HepG2 (cell line): ENCODE results near the gene GSKIP. TPM values are rescaled to one million over a fixed set of nuclear protein-coding genes. Genes with fewer than 3 reads are reported as not detected.

Experiments used
- ATAC-seq: fragments of 200-7000 bp; cut with Tn5 transposase; 3 replicates; pipeline ENCODE4 v1.9.1; 2020; ENCODE audit warnings: mild to moderate bottlenecking, moderate library complexity
- BruUV-seq: library from RNA; stranded (reverse); fragments of 400-500 nt; replicated peaks from 2 replicates; lab custom pipeline; 2021; lab: Mats Ljungman, UMichigan
- CTCF ChIA-PET: fragments of 300-600 bp; formaldehyde crosslinking; extraction: SDS; loops from one replicate; lab custom pipeline; 2021; ENCODE audit warnings: low total read pairs, inconsistent platforms, low intra/inter-chr PET ratio; lab: Yijun Ruan, JAX
- POLR2A ChIA-PET: fragments of 350-600 bp; sonication (Branson Sonifier 250); formaldehyde crosslinking; loops from one replicate; lab custom pipeline; 2020; ENCODE audit warnings: antibody characterized with exemption, inconsistent platforms; lab: Yijun Ruan, JAX
- DNase-seq: peaks from one replicate; pipeline ENCODE4 v3.0.0-alpha.2; 2015; ENCODE audit warnings: low spot score
- FAIRE-seq: peaks from 3 replicates; lab custom pipeline; 2011; peaks lifted over from hg19 to GRCh38; lab: Jason Lieb, UNC
- H2AFZ ChIP-seq: one replicate; pipeline ENCODE4 v1.6.1; 2011; ENCODE audit warnings: low read length, inconsistent platforms
- H3K27ac ChIP-seq: fragments of 300-600 bp; 3 replicates; pipeline ENCODE4 v1.8.0; 2011; ENCODE audit warnings: mixed run types, mild to moderate bottlenecking, mixed read lengths, low read length, inconsistent platforms; ENCODE audit not compliant: insufficient read depth; ENCODE audit errors: extremely low read length
- H3K27me3 ChIP-seq, 2 experiments: fragments of 200-600 bp in 1 of 2; 2 replicates in 1 of 2; 3 replicates in 1 of 2; pipeline versions ENCODE4 v1.6.0 to v1.8.0; 2011; ENCODE audit warnings: low read length in 2 of 2, mild to moderate bottlenecking in 2 of 2, moderate library complexity in 2 of 2, inconsistent platforms in 1 of 2; ENCODE audit not compliant: insufficient read depth in 2 of 2, control insufficient read depth in 1 of 2
- H3K36me3 ChIP-seq, 2 experiments: fragments of 200-600 bp in 1 of 2; replicated peaks in 1 of 2; 2 replicates in 1 of 2; 3 replicates in 1 of 2; pipeline versions ENCODE4 v1.5.1 to v1.8.0; 2011; ENCODE audit warnings: low read length in 2 of 2, inconsistent platforms in 1 of 2; ENCODE audit not compliant: insufficient read depth in 2 of 2, control insufficient read depth in 1 of 2
- H3K4me1 ChIP-seq: 2 replicates; pipeline ENCODE4 v1.5.1; 2012; ENCODE audit warnings: low read length, inconsistent platforms; ENCODE audit not compliant: insufficient read depth
- H3K4me2 ChIP-seq: 2 replicates; pipeline ENCODE4 v1.6.0; 2011; ENCODE audit warnings: low read depth, low read length, inconsistent platforms
- H3K4me3 ChIP-seq, 3 experiments: fragments of 200-600 bp in 1 of 3; sonication (generic), shearing (Covaris generic) in 1 of 3; replicated peaks in 1 of 3; 2 replicates each; pipeline ENCODE4 v1.5.1; 2011 to 2016; ENCODE audit warnings: low read length in 3 of 3, inconsistent platforms in 2 of 3, low read depth in 2 of 3, mild to moderate bottlenecking in 2 of 3, control low read depth in 1 of 3, mixed read lengths in 1 of 3; ENCODE audit not compliant: insufficient read depth in 1 of 3
- H3K79me2 ChIP-seq: one replicate; pipeline ENCODE4 v1.6.1; 2011; ENCODE audit warnings: low read length, inconsistent platforms; ENCODE audit not compliant: insufficient read depth
- H3K9ac ChIP-seq: 2 replicates; pipeline ENCODE4 v1.6.0; 2011; ENCODE audit warnings: mild to moderate bottlenecking, low read depth, low read length, inconsistent platforms; ENCODE audit not compliant: insufficient read depth
- H3K9me3 ChIP-seq: 2 replicates; pipeline ENCODE4 v1.5.1; 2012; ENCODE audit warnings: mild to moderate bottlenecking, low read length
- H4K20me1 ChIP-seq: 2 replicates; pipeline ENCODE4 v1.6.0; 2011; ENCODE audit warnings: inconsistent platforms, mild to moderate bottlenecking, low read length, moderate library complexity; ENCODE audit not compliant: insufficient read depth
- ATF7 ChIP-seq, 2 experiments: fragments of 450-650 bp in 1 of 2; sonication (generic) in 1 of 2; formaldehyde crosslinking in 1 of 2; IDR thresholded peaks; 2 replicates each; pipeline versions ENCODE4 v1.4.0 to v1.6.1; 2016 to 2020; ENCODE audit warnings: antibody characterized with exemption in 1 of 2, mild to moderate bottlenecking in 1 of 2, missing genetic modification reagents in 1 of 2
- FOSL1 ChIP-seq: sonication (generic); formaldehyde crosslinking; IDR thresholded peaks from 2 replicates; pipeline ENCODE4 v1.9.0; 2021; ENCODE audit warnings: missing genetic modification reagents, borderline replicate concordance
- KLF13 ChIP-seq: sonication (generic); formaldehyde crosslinking; IDR thresholded peaks from 2 replicates; pipeline ENCODE4 v1.4.0; 2020; ENCODE audit warnings: mild to moderate bottlenecking, missing genetic modification reagents
- MTA1 ChIP-seq: sonication (generic); formaldehyde crosslinking; IDR thresholded peaks from 2 replicates; pipeline ENCODE4 v1.4.0; 2020; ENCODE audit warnings: missing genetic modification reagents, mild to moderate bottlenecking, borderline replicate concordance
- ZFP1 ChIP-seq: IDR thresholded peaks from 2 replicates; pipeline ENCODE4 v1.6.1; 2016
- ZNF563 ChIP-seq: sonication (generic); formaldehyde crosslinking; IDR thresholded peaks from 2 replicates; pipeline ENCODE4 v1.8.0; 2022; ENCODE audit warnings: mild to moderate bottlenecking, moderate library complexity, missing genetic modification reagents
- WGBS: methylation state at CpG from one replicate; pipeline ENCODE4 v1.1.6; 2017; ENCODE audit warnings: low lambda C conversion rate; 5-methylcytosine and 5-hydroxymethylcytosine counted together
- in situ Hi-C: cut with HindIII; loops from 2 replicates; pipeline ENCODE4 v1.10.0; 2017; ENCODE audit warnings: low pct_unique_long_range_greater_than_20kb; ENCODE audit not compliant: extremely low pct_ligation_motif_present
- intact Hi-C: fragments of 100-400 bp; cut with micrococcal nuclease; formaldehyde crosslinking; loops from one replicate; pipeline ENCODE4 v1.10.0; 2022; ENCODE audit not compliant: unreplicated experiment
- polyA plus RNA-seq, 8 experiments: library from polyadenylated mRNA; depleted of rRNA in 3 of 8; stranded (reverse) in 7 of 8; unstranded in 1 of 8; fragments of >200 nt; fragmentation: Illumina TruSeq in 4 of 8; extraction: Trizol in 4 of 8; gene quantifications; 2 replicates each; pipeline versions ENCODE4 v1.2.1 to v1.2.3, GENCODE V29; 2011 to 2016; ENCODE audit warnings: low read depth in 4 of 8, missing spikeins in 1 of 8, mixed read lengths in 1 of 8; ENCODE audit not compliant: insufficient read depth in 1 of 8
- total RNA-seq, 5 experiments: library from RNA; depleted of rRNA; stranded (reverse); fragments of >200 nt; fragmentation: Illumina TruSeq; extraction: Trizol; gene quantifications; 2 replicates each; pipeline ENCODE4 v1.2.3, GENCODE V29; 2016; ENCODE audit warnings: low read depth in 1 of 5
- TF ChIP-seq, protein P1 (sequence below): sonication (generic); formaldehyde crosslinking; IDR thresholded peaks from 2 replicates; pipeline ENCODE4 v1.4.0; 2020; ENCODE audit warnings: missing genetic modification reagents, borderline replicate concordance

GSKIP gene
- total and polyA plus RNA-seq, 2 of the 13 experiments (the other 11 are each of a cell fraction or from before 2014, with no cell fraction given) = 12.5 to 27.3 TPM

DNA sequence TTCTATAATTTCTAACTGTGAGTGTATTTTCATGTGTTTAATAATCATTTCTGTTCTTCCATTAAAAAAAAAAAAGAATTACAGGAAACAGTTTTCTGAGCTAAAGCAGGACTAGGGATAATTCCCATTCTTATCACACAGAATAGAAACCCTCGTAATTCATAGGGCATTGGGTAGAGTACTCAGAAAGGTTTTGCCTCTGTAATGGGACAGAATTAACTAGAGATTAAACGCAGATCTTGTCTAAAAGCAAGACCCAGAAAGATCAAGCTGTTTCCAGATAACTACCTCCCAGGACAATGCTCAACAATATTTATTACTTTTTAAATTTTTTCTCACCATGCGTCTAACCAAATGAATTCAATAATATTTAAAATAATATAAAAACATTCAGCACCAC, 10.2 kb downstream of the GSKIP start:
- ChIA-PET POLR2A (no interaction called here), CTCF (no interaction called here)
- 96% methylated on average over 3 of the region's 3 CpGs for WGBS
- no peak for FAIRE-seq
- intact Hi-C loops (no loop called here), in situ Hi-C loops (no loop called here)
- Histone ChIP-seq H3K27me3 (no peaks in the 10 kb centered on the region), H3K27ac (no peak overlapping the region), H3K9ac (no peak overlapping the region), H3K4me1 (no peaks in the 10 kb centered on the region), H3K79me2 (peaks cover 13% of the 10 kb centered on the region), H3K36me3 (no peaks in the 10 kb centered on the region), H4K20me1 (no peaks in the 10 kb centered on the region), H3K4me2 (no peak overlapping the region)
- BruUV-seq = no TSS peak
- no peak for DNase-seq
- no peak for ATAC-seq
- no peak for TF ChIP-seq FOSL1 (CRISPR knock-in tag)
- TF ChIP-seq, all 625 proteins: peak for 0
- Histone ChIP-seq H2AFZ (no peak overlapping the region), H3K4me3 (no peak overlapping the region), H3K9me3 (no peaks in the 10 kb centered on the region)

GRCh38 chr14:96376093-96376492, 12.8 kb downstream of the GSKIP start:
- no peaks in the 10 kb centered on the region for H3K9me3 ChIP-seq
- no peak for FAIRE-seq
- H3K4me2 ChIP-seq = no peak overlapping the region
- no peak for DNase-seq
- no peak for ATAC-seq
- BruUV-seq = no TSS peak
- no peaks in the 10 kb centered on the region for H3K27me3 ChIP-seq
- intact Hi-C loops (no loop called here), in situ Hi-C loops (no loop called here)
- no peak overlapping the region for H3K27ac ChIP-seq
- no peak overlapping the region for H3K9ac ChIP-seq
- H2AFZ ChIP-seq = no peak overlapping the region
- no peak for TF ChIP-seq KLF13 (CRISPR knock-in tag)
- TF ChIP-seq, protein P1, sequence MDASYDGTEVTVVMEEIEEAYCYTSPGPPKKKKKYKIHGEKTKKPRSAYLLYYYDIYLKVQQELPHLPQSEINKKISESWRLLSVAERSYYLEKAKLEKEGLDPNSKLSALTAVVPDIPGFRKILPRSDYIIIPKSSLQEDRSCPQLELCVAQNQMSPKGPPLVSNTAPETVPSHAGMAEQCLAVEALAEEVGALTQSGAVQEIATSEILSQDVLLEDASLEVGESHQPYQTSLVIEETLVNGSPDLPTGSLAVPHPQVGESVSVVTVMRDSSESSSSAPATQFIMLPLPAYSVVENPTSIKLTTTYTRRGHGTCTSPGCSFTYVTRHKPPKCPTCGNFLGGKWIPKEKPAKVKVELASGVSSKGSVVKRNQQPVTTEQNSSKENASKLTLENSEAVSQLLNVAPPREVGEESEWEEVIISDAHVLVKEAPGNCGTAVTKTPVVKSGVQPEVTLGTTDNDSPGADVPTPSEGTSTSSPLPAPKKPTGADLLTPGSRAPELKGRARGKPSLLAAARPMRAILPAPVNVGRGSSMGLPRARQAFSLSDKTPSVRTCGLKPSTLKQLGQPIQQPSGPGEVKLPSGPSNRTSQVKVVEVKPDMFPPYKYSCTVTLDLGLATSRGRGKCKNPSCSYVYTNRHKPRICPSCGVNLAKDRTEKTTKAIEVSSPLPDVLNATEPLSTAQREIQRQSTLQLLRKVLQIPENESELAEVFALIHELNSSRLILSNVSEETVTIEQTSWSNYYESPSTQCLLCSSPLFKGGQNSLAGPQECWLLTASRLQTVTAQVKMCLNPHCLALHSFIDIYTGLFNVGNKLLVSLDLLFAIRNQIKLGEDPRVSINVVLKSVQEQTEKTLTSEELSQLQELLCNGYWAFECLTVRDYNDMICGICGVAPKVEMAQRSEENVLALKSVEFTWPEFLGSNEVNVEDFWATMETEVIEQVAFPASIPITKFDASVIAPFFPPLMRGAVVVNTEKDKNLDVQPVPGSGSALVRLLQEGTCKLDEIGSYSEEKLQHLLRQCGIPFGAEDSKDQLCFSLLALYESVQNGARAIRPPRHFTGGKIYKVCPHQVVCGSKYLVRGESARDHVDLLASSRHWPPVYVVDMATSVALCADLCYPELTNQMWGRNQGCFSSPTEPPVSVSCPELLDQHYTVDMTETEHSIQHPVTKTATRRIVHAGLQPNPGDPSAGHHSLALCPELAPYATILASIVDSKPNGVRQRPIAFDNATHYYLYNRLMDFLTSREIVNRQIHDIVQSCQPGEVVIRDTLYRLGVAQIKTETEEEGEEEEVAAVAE (CRISPR knock-in tag) = no peak
- TF ChIP-seq MTA1 (CRISPR knock-in tag) = no peak
- TF ChIP-seq ZNF563 = no peak
- TF ChIP-seq ATF7 (IDR thresholded peaks at IDR 0.05) = 0 out of 2 replicates have a peak, but pooled peaks have one; percentile 27
- TF ChIP-seq ATF7 (CRISPR knock-in tag; IDR thresholded peaks at IDR 0.05) = no peak
- TF ChIP-seq ZFP1 (CRISPR knock-in tag) = no peak
- H3K4me3 ChIP-seq = no peak overlapping the region
- H4K20me1 ChIP-seq = no peaks in the 10 kb centered on the region
- POLR2A ChIA-PET = no interaction called here
- H3K4me1 ChIP-seq = no peaks in the 10 kb centered on the region
- H3K79me2 ChIP-seq = no peaks in the 10 kb centered on the region
- no peaks in the 10 kb centered on the region for H3K36me3 ChIP-seq
- CTCF ChIA-PET = no interaction called here
- WGBS = 97% methylated on average over 3 of the region's 3 CpGs
